Central memory CD4-positive, alpha-beta T cell (primary cell): ENCODE results near the gene SLC7A5.
A peak's percentile ranks its signal among the peaks of the same experiment; 100 is the strongest.
"Not testable (repeated sequence)": the region's sequence is repeated elsewhere in the genome, so short reads cannot be mapped to it uniquely, and the experiment has no call there.

Experiments
- DNase-seq: peaks from one replicate; pipeline ENCODE4 v3.0.0; 2022
- total RNA-seq, 3 experiments: gene quantifications; one replicate each; lab custom pipeline; 2026; lab: John Stamatoyannopoulos, UW

Gene SLC7A5
- 54.6 to 1,371 (median 136) reads per million in 3 experiments for total RNA-seq

- peak; percentile 83 for DNase-seq
Observed at GRCh38 chr16:87869061-87869878, at the start of gene SLC7A5. Gene SLC7A5, minus strand, starts transcription at chr16:87869507. Its CDS starts 85 bp downstream, at chr16:87869422.

- DNase-seq, result no peak
Observed at GRCh38 chr16:87918338-87918737, 49.0 kb upstream of the SLC7A5 start.

GRCh38 chr16:87917503-87917902, 48.2 kb upstream of the SLC7A5 start:
- DNase-seq, result no peak

- DNase-seq, result no peak
Observed at GRCh38 chr16:87914812-87915211, 45.5 kb upstream of the SLC7A5 start.

GRCh38 chr16:87914021-87914725, 44.9 kb upstream of the SLC7A5 start:
- DNase-seq, result not testable (repeated sequence)

- not testable (repeated sequence) for DNase-seq
Observed at GRCh38 chr16:87912691-87913090, 43.4 kb upstream of the SLC7A5 start.

GRCh38 chr16:87911106-87911763, 41.9 kb upstream of the SLC7A5 start:
- DNase-seq, result not testable (repeated sequence)

GRCh38 chr16:87909203-87909935, 40.1 kb upstream of the SLC7A5 start:
- DNase-seq, result peak; percentile 70

- DNase-seq, result not testable (repeated sequence)
Observed at GRCh38 chr16:87908101-87908500, 38.8 kb upstream of the SLC7A5 start.

- DNase-seq, result not testable (repeated sequence)
Observed at GRCh38 chr16:87905521-87905920, 36.2 kb upstream of the SLC7A5 start.

- not testable (repeated sequence) for DNase-seq
Observed at GRCh38 chr16:87904963-87905362, 35.7 kb upstream of the SLC7A5 start.

GRCh38 chr16:87900489-87900888, 31.2 kb upstream of the SLC7A5 start:
- not testable (repeated sequence) for DNase-seq

- peak; percentile 43 for DNase-seq
Observed at GRCh38 chr16:87897521-87898505, 28.5 kb upstream of the SLC7A5 start.

- not testable (repeated sequence) for DNase-seq
Observed at GRCh38 chr16:87896924-87897520, 27.7 kb upstream of the SLC7A5 start.

GRCh38 chr16:87896176-87896890, 27.0 kb upstream of the SLC7A5 start:
- not testable (repeated sequence) for DNase-seq

- peak; percentile 36 for DNase-seq
Observed at GRCh38 chr16:87895641-87896141, 26.4 kb upstream of the SLC7A5 start.

GRCh38 chr16:87894005-87894404, 24.7 kb upstream of the SLC7A5 start:
- not testable (repeated sequence) for DNase-seq

- no peak for DNase-seq
Observed at GRCh38 chr16:87891764-87892163, 22.5 kb upstream of the SLC7A5 start.

GRCh38 chr16:87889762-87890161, 20.5 kb upstream of the SLC7A5 start:
- DNase-seq, result not testable (repeated sequence)

GRCh38 chr16:87888346-87888745, 19.0 kb upstream of the SLC7A5 start:
- DNase-seq, result not testable (repeated sequence)
